H1 (cell line): ENCODE data around the gene RHCG. TPM values are rescaled to one million over a fixed set of nuclear protein-coding genes. Genes with fewer than 3 reads are reported as not detected.

Experiments
- ASH2L ChIP-seq: fragments of 200-600, 300-600 bp; sonication (generic); IDR thresholded peaks from one replicate; pipeline ENCODE4 v1.7.1; 2017; ENCODE audit warnings: low read length
- CTBP2 ChIP-seq: IDR thresholded peaks from 2 replicates; pipeline ENCODE4 v1.7.0; 2011; ENCODE audit warnings: borderline replicate concordance, mild to moderate bottlenecking, moderate library complexity, mixed read lengths, low read length; ENCODE audit not compliant: insufficient read depth, insufficient read length
- GTF2F1 ChIP-seq: IDR thresholded peaks from 2 replicates; pipeline ENCODE4 v1.6.1; 2012; ENCODE audit warnings: low read depth, low read length, improper control_type of control experiment, borderline replicate concordance
- KDM1A ChIP-seq: fragments of 200-600, 300-600 bp; sonication (generic); IDR thresholded peaks from 2 replicates; pipeline ENCODE4 v1.7.1; 2016; ENCODE audit warnings: mild to moderate bottlenecking, low read length, borderline replicate concordance
- KDM4A ChIP-seq: IDR thresholded peaks from one replicate; pipeline ENCODE4 v1.7.1; 2012; ENCODE audit warnings: low read depth, mild to moderate bottlenecking, moderate library complexity, low read length, inconsistent platforms; ENCODE audit not compliant: severe bottlenecking
- TAF7 ChIP-seq: optimal IDR thresholded peaks from 2 replicates; pipeline ENCODE3; 2011; ENCODE audit warnings: low read depth, mild to moderate bottlenecking, inconsistent platforms, low read length, moderate library complexity, borderline replicate concordance
- polyA plus RNA-seq, 7 experiments: library from polyadenylated mRNA; depleted of rRNA in 3 of 7; stranded (reverse) in 5 of 7; unstranded in 2 of 7; fragments of >200 nt in 5 of 7; fragments of 200-250 nt in 2 of 7; gene quantifications; 1 replicate in 5 of 7; 2 replicates in 1 of 7; 4 replicates in 1 of 7; pipeline versions ENCODE4 v1.2.1 to v1.2.3, GENCODE V29; 2011 to 2013; ENCODE audit warnings: missing spikeins in 2 of 7, mixed read lengths in 2 of 7
- total RNA-seq: library from RNA; stranded (reverse); fragmentation: NEBNext Ultra II Directional; extraction: Animal tissue kit (Norgen Biotek cat#: 25700); gene quantifications from 2 replicates; pipeline ENCODE4 v1.2.1, GENCODE V29; 2021

Gene RHCG
- total and polyA plus RNA-seq, 2 of the 8 experiments (the other 6 are each of a cell fraction or from before 2014, with no cell fraction given) = 0.68 TPM; not detected in 1

- no peak for TF ChIP-seq KDM1A
- no peak for TF ChIP-seq GTF2F1
- no peak for TF ChIP-seq KDM4A
- TF ChIP-seq TAF7 = no peak
- no peak for TF ChIP-seq CTBP2
- no peak for TF ChIP-seq ASH2L
Observed at GRCh38 chr15:89528757-89529352, 32.5 kb upstream of the RHCG start (continued).
